MM.1S (cell line): ENCODE measurements around the gene IL2RG.

Experiments
- DNase-seq: peaks from one replicate; pipeline ENCODE4 v3.0.0-alpha.2; 2015
- H2AFZ ChIP-seq: fragments of 300-600 bp; sonication (generic); 2 replicates; pipeline ENCODE4 v1.6.0; 2016; ENCODE audit warnings: antibody characterized with exemption, low read length
- H3F3A ChIP-seq: fragments of 300-600 bp; sonication (generic); 2 replicates; pipeline ENCODE4 v1.6.1; 2016; ENCODE audit warnings: mild to moderate bottlenecking, antibody characterized with exemption, low read length, moderate library complexity, mixed read lengths; ENCODE audit not compliant: insufficient read depth
- H3K27ac ChIP-seq: fragments of 300-600 bp; sonication (generic); 2 replicates; pipeline ENCODE4 v1.5.1; 2016; ENCODE audit warnings: mild to moderate bottlenecking, low read length
- H3K27me3 ChIP-seq: fragments of 300-600 bp; sonication (generic); replicated peaks from 2 replicates; pipeline ENCODE4 v1.6.0; 2016; ENCODE audit warnings: low read length; ENCODE audit not compliant: insufficient read depth
- H3K36me3 ChIP-seq: fragments of 300-600 bp; sonication (generic); replicated peaks from 2 replicates; pipeline ENCODE4 v1.6.1; 2016; ENCODE audit warnings: mild to moderate bottlenecking, low read length, mixed read lengths; ENCODE audit not compliant: insufficient read depth
- H3K4me1 ChIP-seq: fragments of 300-600 bp; sonication (generic); 2 replicates; pipeline ENCODE4 v1.6.1; 2016; ENCODE audit warnings: low read length, mixed read lengths
- H3K4me2 ChIP-seq: fragments of 300-600 bp; sonication (generic); 2 replicates; pipeline ENCODE4 v1.6.0; 2016; ENCODE audit warnings: low read depth, low read length
- H3K4me3 ChIP-seq: fragments of 300-600 bp; sonication (generic); 2 replicates; pipeline ENCODE4 v1.5.1; 2016; ENCODE audit warnings: low read length, mixed read lengths
- H3K79me2 ChIP-seq: fragments of 300-600 bp; sonication (generic); 2 replicates; pipeline ENCODE4 v1.6.1; 2016; ENCODE audit warnings: mixed run types, low read length, mixed read lengths
- H3K9ac ChIP-seq: fragments of 300-600 bp; sonication (generic); 2 replicates; pipeline ENCODE4 v1.6.1; 2016; ENCODE audit warnings: low read length, mixed read lengths
- H3K9me2 ChIP-seq: fragments of 300-600 bp; sonication (generic); replicated peaks from 2 replicates; pipeline ENCODE4 v1.6.1; 2016; ENCODE audit warnings: mild to moderate bottlenecking, low read length, mixed read lengths; ENCODE audit not compliant: insufficient read depth
- H3K9me3 ChIP-seq: fragments of 300-600 bp; sonication (generic); replicated peaks from 2 replicates; pipeline ENCODE4 v1.6.1; 2016; ENCODE audit warnings: mild to moderate bottlenecking, low read length, mixed read lengths; ENCODE audit not compliant: insufficient read depth
- H4K20me1 ChIP-seq: fragments of 300-600 bp; sonication (generic); 2 replicates; pipeline ENCODE4 v1.6.1; 2016; ENCODE audit warnings: mild to moderate bottlenecking, low read length, moderate library complexity, mixed read lengths; ENCODE audit not compliant: insufficient read depth
- CTCF ChIP-seq: fragments of 300-600 bp; sonication (generic); IDR thresholded peaks from 2 replicates; pipeline ENCODE4 v1.5.1; 2016; ENCODE audit warnings: antibody characterized with exemption, low read length, mixed read lengths
- EZH2 ChIP-seq: fragments of 300-600 bp; sonication (generic); optimal IDR thresholded peaks from 2 replicates; pipeline ENCODE3; 2017; ENCODE audit warnings: low read depth, mild to moderate bottlenecking, antibody characterized with exemption, low read length, mixed read lengths
- EZH2phosphoT487 ChIP-seq: fragments of 300-600 bp; sonication (generic); IDR thresholded peaks from 2 replicates; pipeline ENCODE4 v1.6.1; 2018; ENCODE audit warnings: antibody characterized with exemption, low read length

The IL2RG gene

GRCh38 chrX:71128915-71129765 lies 17.8 kb upstream of the IL2RG start:
- no peak for TF ChIP-seq EZH2phosphoT487
- peak; percentile 79 for TF ChIP-seq CTCF
- H3K9ac ChIP-seq, result no peak overlapping the region
- peak; percentile 54 for DNase-seq
- no peaks in the 10 kb centered on the region for H3K9me2 ChIP-seq
- no peaks in the 10 kb centered on the region for H4K20me1 ChIP-seq
- no peaks in the 10 kb centered on the region for H3K36me3 ChIP-seq
- no peaks in the 10 kb centered on the region for H3K4me1 ChIP-seq
- H2AFZ ChIP-seq, result no peak overlapping the region
- no peaks in the 10 kb centered on the region for H3K9me3 ChIP-seq
- H3K79me2 ChIP-seq, result no peaks in the 10 kb centered on the region
- no peak overlapping the region for H3K4me3 ChIP-seq
- H3K27ac ChIP-seq, result no peak overlapping the region
- no peaks in the 10 kb centered on the region for H3F3A ChIP-seq
- no peaks in the 10 kb centered on the region for H3K27me3 ChIP-seq
- H3K4me2 ChIP-seq, result no peak overlapping the region

DNA sequence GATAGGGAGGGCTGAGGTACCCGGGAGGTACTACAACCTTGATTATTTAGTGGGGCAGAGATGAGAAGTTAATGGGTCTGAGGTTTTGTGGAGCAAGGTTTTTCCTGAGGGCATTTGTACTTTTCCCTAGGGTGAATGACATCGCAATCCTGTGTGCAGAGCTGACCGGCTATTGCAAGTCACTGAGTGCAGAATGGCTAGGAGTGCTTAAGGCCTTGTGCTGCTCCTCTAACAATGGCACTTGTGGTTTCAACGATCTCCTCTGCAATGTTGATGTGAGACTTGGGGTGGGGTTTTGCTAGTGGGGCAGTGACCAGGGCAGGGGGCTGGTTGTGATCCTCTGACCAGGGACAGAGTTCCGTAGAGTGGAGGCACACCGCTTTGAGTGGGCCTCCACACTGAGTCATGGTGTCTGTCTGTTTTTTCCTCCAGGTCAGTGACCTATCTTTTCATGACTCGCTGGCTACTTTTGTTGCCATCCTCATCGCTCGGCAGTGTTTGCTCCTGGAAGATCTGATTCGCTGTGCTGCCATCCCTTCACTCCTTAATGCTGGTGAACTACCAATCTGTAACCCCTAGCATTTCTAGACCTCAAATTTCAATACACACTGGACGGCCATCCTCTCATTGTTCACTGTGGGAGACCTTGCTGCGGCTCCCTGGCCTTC lies 16.9 kb upstream of the IL2RG start:
- Histone ChIP-seq H3K4me2 (no peak overlapping the region), H3K9ac (no peak overlapping the region), H3K9me3 (no peaks in the 10 kb centered on the region), H3K4me1 (no peaks in the 10 kb centered on the region), H3K27ac (no peak overlapping the region), H4K20me1 (no peaks in the 10 kb centered on the region), H3K79me2 (no peaks in the 10 kb centered on the region), H3K27me3 (no peaks in the 10 kb centered on the region), H3K9me2 (no peaks in the 10 kb centered on the region), H2AFZ (no peak overlapping the region), H3F3A (no peaks in the 10 kb centered on the region), H3K36me3 (no peaks in the 10 kb centered on the region), H3K4me3 (no peak overlapping the region)
- DNase-seq, result no peak
- no peak for TF ChIP-seq EZH2
- no peak for TF ChIP-seq EZH2phosphoT487
- no peak for TF ChIP-seq CTCF

- no peak for TF ChIP-seq CTCF
- TF ChIP-seq EZH2, result no peak
- no peak for TF ChIP-seq EZH2phosphoT487
- peak overlapping the region; percentile 57 for H3K4me2 ChIP-seq
- H3F3A ChIP-seq, result no peaks in the 10 kb centered on the region
- no peaks in the 10 kb centered on the region for H4K20me1 ChIP-seq
- H3K27me3 ChIP-seq, result no peaks in the 10 kb centered on the region
- H2AFZ ChIP-seq, result no peak overlapping the region
- H3K9ac ChIP-seq, result peak overlapping the region; percentile 89; the same call in 1 of the 2 replicates
- no peaks in the 10 kb centered on the region; the same call in 1 of the 2 replicates for H3K36me3 ChIP-seq
- no peak overlapping the region for H3K27ac ChIP-seq
- H3K4me3 ChIP-seq, result peak overlapping the region; percentile 74
- H3K4me1 ChIP-seq, result no peaks in the 10 kb centered on the region
- peaks cover 8% of the 10 kb centered on the region for H3K79me2 ChIP-seq
- H3K9me3 ChIP-seq, result no peaks in the 10 kb centered on the region
- H3K9me2 ChIP-seq, result no peaks in the 10 kb centered on the region
- DNase-seq, result no peak
Measured at GRCh38 chrX:71118985-71119535, 7.7 kb upstream of the IL2RG start.
